AG04449 (cell line): ENCODE results near the gene MKKS.

Experiments
- CTCF ChIA-PET: fragments of 350-600 bp; formaldehyde crosslinking; extraction: SDS; loops from one replicate; lab custom pipeline; 2021; ENCODE audit warnings: antibody characterized with exemption; lab: Yijun Ruan, JAX
- POLR2A ChIA-PET: fragments of 400-600, 350-600 bp; formaldehyde crosslinking; extraction: SDS; loops from one replicate; lab custom pipeline; 2020; ENCODE audit warnings: antibody characterized with exemption, inconsistent platforms; lab: Yijun Ruan, JAX
- DNase-seq: peaks from one replicate; pipeline ENCODE4 v3.0.0-alpha.2; 2010; ENCODE audit warnings: low read depth, low spot score
- H3K4me3 ChIP-seq: 2 replicates; pipeline ENCODE4 v1.5.1; 2011; ENCODE audit warnings: low read depth, mild to moderate bottlenecking, control low read depth, low read length
- CTCF ChIP-seq: IDR thresholded peaks from one replicate; pipeline ENCODE4 v1.5.1; 2011; ENCODE audit warnings: mild to moderate bottlenecking, moderate library complexity, low read length, control low read depth, inconsistent platforms; ENCODE audit not compliant: insufficient read depth; ENCODE audit errors: missing control alignments

Gene MKKS

GRCh38 chr20:10448270-10449156, 14.5 kb upstream of the MKKS start:
- CTCF ChIA-PET, result interaction anchor here (0.7 to 0.9 kb wide), 2 partner anchors 22 to 1104 kb away, joined by 3 to 4 read pairs; no protein-coding TSS in a partner anchor
- no peak for DNase-seq
- no peak overlapping the region for H3K4me3 ChIP-seq
- POLR2A ChIA-PET, result no interaction called here
- TF ChIP-seq CTCF, result no peak

- ChIA-PET POLR2A (no interaction called here), CTCF (no interaction called here)
- peak; percentile 31 for DNase-seq
- H3K4me3 ChIP-seq, result no peak overlapping the region
- no peak for TF ChIP-seq CTCF
Observed at GRCh38 chr20:10447028-10447427, 13.0 kb upstream of the MKKS start.

- TF ChIP-seq CTCF, result no peak
- ChIA-PET CTCF (no interaction called here), POLR2A (no interaction called here)
- DNase-seq, result no peak
- H3K4me3 ChIP-seq, result no peak overlapping the region
Observed at GRCh38 chr20:10445758-10446157, 11.7 kb upstream of the MKKS start.

GRCh38 chr20:10443936-10444335, 9.9 kb upstream of the MKKS start:
- TF ChIP-seq CTCF, result no peak
- ChIA-PET POLR2A (no interaction called here), CTCF (interaction anchor here (1.0 kb wide), 1 partner anchor 17 kb away, joined by 3 read pairs; no protein-coding TSS in a partner anchor)
- no peak for DNase-seq
- no peak overlapping the region for H3K4me3 ChIP-seq

GRCh38 chr20:10438217-10438616, 4.2 kb upstream of the MKKS start:
- no peak for DNase-seq
- H3K4me3 ChIP-seq, result no peak overlapping the region
- CTCF ChIA-PET, result interaction anchor here (5.0 kb wide), 1 partner anchor 11 kb away, joined by 19 read pairs; no protein-coding TSS in a partner anchor
- TF ChIP-seq CTCF, result no peak
- POLR2A ChIA-PET, result no interaction called here

- POLR2A ChIA-PET, result no interaction called here
- H3K4me3 ChIP-seq, result peak overlapping the region; percentile 91; the same call in 1 of the 2 replicates
Observed at GRCh38 chr20:10436053-10436699, 2.2 kb upstream of the MKKS start.

More at GRCh38 chr20:10436053-10436699, 2.2 kb upstream of the MKKS start:
- CTCF ChIA-PET, result interaction anchor here (1.1 to 5.0 kb wide), 3 partner anchors 9 to 458 kb away, joined by 3 to 19 read pairs (median 4); no protein-coding TSS in a partner anchor
- no peak for TF ChIP-seq CTCF
- DNase-seq, result no peak
